HEK293 (cell line): ENCODE measurements around the gene RPL19.

Source experiments
- HOXA7 ChIP-seq: sonication (generic); formaldehyde crosslinking; IDR thresholded peaks from 2 replicates; pipeline ENCODE4 v1.8.1; 2022; ENCODE audit warnings: missing genetic modification reagents, borderline replicate concordance
- HOXD13 ChIP-seq: sonication (generic); formaldehyde crosslinking; IDR thresholded peaks from 2 replicates; pipeline ENCODE4 v1.8.0; 2022; ENCODE audit warnings: missing genetic modification reagents, borderline replicate concordance
- IKZF3 ChIP-seq: fragments of 450-650 bp; IDR thresholded peaks from 2 replicates; pipeline ENCODE4 v1.5.0; 2018; ENCODE audit warnings: missing biosample characterization, mild to moderate bottlenecking, missing genetic modification characterization, moderate library complexity
- MZF1 ChIP-seq: fragments of 450-650 bp; formaldehyde crosslinking; IDR thresholded peaks from 2 replicates; pipeline ENCODE4 v1.5.1; 2017; ENCODE audit warnings: missing biosample characterization, missing genetic modification characterization, borderline replicate concordance
- RBAK ChIP-seq: fragments of 450-650 bp; formaldehyde crosslinking; IDR thresholded peaks from 2 replicates; pipeline ENCODE4 v1.5.1; 2016; ENCODE audit warnings: missing biosample characterization, missing genetic modification characterization
- SALL2 ChIP-seq: fragments of 450-650 bp; formaldehyde crosslinking; IDR thresholded peaks from 2 replicates; pipeline ENCODE4 v1.5.0; 2017; ENCODE audit warnings: missing biosample characterization, mild to moderate bottlenecking, missing genetic modification characterization, borderline replicate concordance
- SCRT1 ChIP-seq: fragments of 450-650 bp; formaldehyde crosslinking; IDR thresholded peaks from 2 replicates; pipeline ENCODE4 v1.5.1; 2016; ENCODE audit warnings: missing biosample characterization, missing genetic modification characterization, borderline replicate concordance
- SETDB1 ChIP-seq: IDR thresholded peaks from one replicate; pipeline ENCODE4 v1.6.1; 2017; ENCODE audit warnings: mild to moderate bottlenecking, low read length, moderate library complexity, mixed read lengths; ENCODE audit not compliant: insufficient read length
- ZBTB17 ChIP-seq: fragments of 450-650 bp; formaldehyde crosslinking; IDR thresholded peaks from 2 replicates; pipeline ENCODE4 v1.5.1; 2016; ENCODE audit warnings: missing biosample characterization, missing genetic modification characterization
- ZBTB20 ChIP-seq: fragments of 450-650 bp; formaldehyde crosslinking; IDR thresholded peaks from 2 replicates; pipeline ENCODE4 v1.5.1; 2016; ENCODE audit warnings: missing biosample characterization, missing genetic modification characterization
- ZFP69B ChIP-seq: fragments of 450-650 bp; formaldehyde crosslinking; IDR thresholded peaks from 2 replicates; pipeline ENCODE4 v1.5.1; 2016; ENCODE audit warnings: missing biosample characterization, missing genetic modification characterization
- ZNF112 ChIP-seq: fragments of 450-650 bp; formaldehyde crosslinking; IDR thresholded peaks from 2 replicates; pipeline ENCODE4 v1.5.0; 2017; ENCODE audit warnings: missing biosample characterization, missing genetic modification characterization
- ZNF114 ChIP-seq: fragments of 450-650 bp; formaldehyde crosslinking; IDR thresholded peaks from 2 replicates; pipeline ENCODE4 v1.5.0; 2017; ENCODE audit warnings: missing biosample characterization, missing genetic modification characterization
- ZNF133 ChIP-seq: fragments of 450-650 bp; formaldehyde crosslinking; IDR thresholded peaks from 2 replicates; pipeline ENCODE4 v1.5.1; 2016; ENCODE audit warnings: missing biosample characterization, missing genetic modification characterization
- ZNF221 ChIP-seq: fragments of 450-650 bp; formaldehyde crosslinking; IDR thresholded peaks from 2 replicates; pipeline ENCODE4 v1.5.1; 2017; ENCODE audit warnings: missing biosample characterization, missing genetic modification characterization, borderline replicate concordance
- ZNF510 ChIP-seq: fragments of 450-650 bp; formaldehyde crosslinking; IDR thresholded peaks from 2 replicates; pipeline ENCODE4 v1.5.1; 2018; ENCODE audit warnings: mild to moderate bottlenecking, missing genetic modification characterization, missing biosample characterization; ENCODE audit not compliant: insufficient replicate concordance
- ZNF529 ChIP-seq: fragments of 450-650 bp; formaldehyde crosslinking; IDR thresholded peaks from 2 replicates; pipeline ENCODE4 v1.5.1; 2017; ENCODE audit warnings: missing genetic modification characterization, missing biosample characterization; ENCODE audit not compliant: insufficient replicate concordance
- ZNF548 ChIP-seq: fragments of 450-650 bp; formaldehyde crosslinking; IDR thresholded peaks from 2 replicates; pipeline ENCODE4 v1.5.1; 2016; ENCODE audit warnings: missing biosample characterization, missing genetic modification characterization
- ZNF558 ChIP-seq: fragments of 450-650 bp; formaldehyde crosslinking; IDR thresholded peaks from 2 replicates; pipeline ENCODE4 v1.5.1; 2016; ENCODE audit warnings: missing biosample characterization, missing genetic modification characterization
- ZNF654 ChIP-seq: fragments of 450-650 bp; formaldehyde crosslinking; IDR thresholded peaks from 2 replicates; pipeline ENCODE4 v1.5.1; 2016; ENCODE audit warnings: low read depth, missing biosample characterization, missing genetic modification characterization
- ZNF768 ChIP-seq: fragments of 450-650 bp; formaldehyde crosslinking; IDR thresholded peaks from 2 replicates; pipeline ENCODE4 v1.5.1; 2018; ENCODE audit warnings: missing biosample characterization, mild to moderate bottlenecking, missing genetic modification characterization
- ZNF792 ChIP-seq: fragments of 450-650 bp; formaldehyde crosslinking; IDR thresholded peaks from 2 replicates; pipeline ENCODE4 v1.5.1; 2016; ENCODE audit warnings: missing biosample characterization, missing genetic modification characterization
- ZSCAN16 ChIP-seq: fragments of 450-650 bp; formaldehyde crosslinking; IDR thresholded peaks from 2 replicates; pipeline ENCODE4 v1.5.1; 2016; ENCODE audit warnings: missing biosample characterization, missing genetic modification characterization
- TF ChIP-seq, protein P1 (sequence below): fragments of 450-650 bp; IDR thresholded peaks from 2 replicates; pipeline ENCODE4 v1.5.1; 2018; ENCODE audit warnings: missing biosample characterization, mild to moderate bottlenecking, missing genetic modification characterization
- TF ChIP-seq, protein P2 (sequence below): fragments of 450-650 bp; formaldehyde crosslinking; IDR thresholded peaks from 2 replicates; pipeline ENCODE4 v1.5.1; 2016; ENCODE audit warnings: missing biosample characterization, missing genetic modification characterization
- TF ChIP-seq, protein P3 (sequence below): fragments of 450-650 bp; formaldehyde crosslinking; IDR thresholded peaks from 2 replicates; pipeline ENCODE4 v1.5.1; 2016; ENCODE audit warnings: missing biosample characterization, missing genetic modification characterization, low read depth
- TF ChIP-seq, protein P4 (sequence below): fragments of 450-650 bp; formaldehyde crosslinking; IDR thresholded peaks from 2 replicates; pipeline ENCODE4 v1.5.1; 2016; ENCODE audit warnings: missing biosample characterization, missing genetic modification characterization
- TF ChIP-seq, protein P5 (sequence below): fragments of 450-650 bp; formaldehyde crosslinking; IDR thresholded peaks from 2 replicates; pipeline ENCODE4 v1.5.1; 2016; ENCODE audit warnings: missing biosample characterization, missing genetic modification characterization
- TF ChIP-seq, protein P6 (sequence below): fragments of 450-650 bp; formaldehyde crosslinking; IDR thresholded peaks from 2 replicates; pipeline ENCODE4 v1.5.1; 2017; ENCODE audit warnings: missing biosample characterization, missing genetic modification characterization

RPL19 gene

DNA sequence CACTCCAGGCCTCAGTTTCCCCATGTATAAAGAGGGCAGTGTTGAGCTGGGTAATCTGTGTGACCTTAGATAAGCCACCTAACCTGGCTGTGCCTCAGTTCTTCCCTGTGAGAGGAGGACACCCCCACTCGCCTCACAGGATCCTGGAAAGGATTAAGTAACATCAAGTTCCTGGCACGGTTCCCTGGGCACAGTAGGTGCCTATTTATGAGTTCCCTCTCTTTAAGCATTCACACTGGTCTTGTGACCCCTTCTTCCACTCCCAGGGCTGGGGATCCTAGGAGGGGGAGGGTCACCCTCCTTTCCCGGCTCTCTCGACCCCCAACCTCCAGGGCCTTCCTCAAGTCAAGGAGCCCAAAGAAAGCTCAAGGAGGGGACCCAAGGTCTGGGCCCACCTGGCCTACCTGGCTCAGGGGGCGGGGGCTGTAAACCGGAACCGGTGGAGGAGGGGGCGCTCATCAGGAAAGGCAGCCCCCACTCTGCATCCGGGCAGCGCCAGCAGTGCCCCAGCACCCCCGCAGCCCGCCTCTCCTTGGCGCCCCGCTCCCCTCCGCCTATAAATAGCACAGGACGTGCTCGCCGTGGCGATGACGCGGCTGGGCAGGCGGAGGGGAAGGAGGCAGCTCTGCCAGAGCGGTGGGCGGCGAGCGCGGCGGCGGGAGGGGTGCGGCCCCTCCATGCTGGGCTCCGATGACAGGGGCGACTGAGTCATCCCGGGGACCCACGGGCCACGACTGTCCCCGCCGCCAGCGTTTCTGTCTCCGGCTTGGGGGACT is 9.4 kb downstream of the RPL19 start (continued):
- TF ChIP-seq MZF1 (no peak), ZNF792 (tag by site-specific recombination) (no peak), HOXA7 (CRISPR knock-in tag) (no peak), ZNF510 (tag by site-specific recombination) (no peak), SETDB1 (no peak), ZFP69B (peak; percentile 76), ZNF768 (tag by site-specific recombination) (no peak), ZNF548 (tag by site-specific recombination) (no peak), ZBTB20 (no peak; the same call in 1 of the 2 replicates), ZNF558 (tag by site-specific recombination) (no peak), ZNF529 (tag by site-specific recombination) (no peak), SCRT1 (tag by site-specific recombination) (no peak), RBAK (no peak), IKZF3 (tag by site-specific recombination) (peak; percentile 53; the same call in 1 of the 2 replicates), ZSCAN16 (no peak), HOXD13 (no peak), ZNF654 (tag by site-specific recombination) (no peak), ZBTB17 (tag by site-specific recombination) (no peak), ZNF221 (no peak), ZNF114 (tag by site-specific recombination) (no peak), ZNF133 (tag by site-specific recombination) (no peak), SALL2 (tag by site-specific recombination) (no peak), ZNF112 (tag by site-specific recombination) (no peak)
- TF ChIP-seq, protein P1, sequence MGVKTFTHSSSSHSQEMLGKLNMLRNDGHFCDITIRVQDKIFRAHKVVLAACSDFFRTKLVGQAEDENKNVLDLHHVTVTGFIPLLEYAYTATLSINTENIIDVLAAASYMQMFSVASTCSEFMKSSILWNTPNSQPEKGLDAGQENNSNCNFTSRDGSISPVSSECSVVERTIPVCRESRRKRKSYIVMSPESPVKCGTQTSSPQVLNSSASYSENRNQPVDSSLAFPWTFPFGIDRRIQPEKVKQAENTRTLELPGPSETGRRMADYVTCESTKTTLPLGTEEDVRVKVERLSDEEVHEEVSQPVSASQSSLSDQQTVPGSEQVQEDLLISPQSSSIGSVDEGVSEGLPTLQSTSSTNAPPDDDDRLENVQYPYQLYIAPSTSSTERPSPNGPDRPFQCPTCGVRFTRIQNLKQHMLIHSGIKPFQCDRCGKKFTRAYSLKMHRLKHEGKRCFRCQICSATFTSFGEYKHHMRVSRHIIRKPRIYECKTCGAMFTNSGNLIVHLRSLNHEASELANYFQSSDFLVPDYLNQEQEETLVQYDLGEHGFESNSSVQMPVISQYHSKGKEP = no peak
- TF ChIP-seq, protein P2, sequence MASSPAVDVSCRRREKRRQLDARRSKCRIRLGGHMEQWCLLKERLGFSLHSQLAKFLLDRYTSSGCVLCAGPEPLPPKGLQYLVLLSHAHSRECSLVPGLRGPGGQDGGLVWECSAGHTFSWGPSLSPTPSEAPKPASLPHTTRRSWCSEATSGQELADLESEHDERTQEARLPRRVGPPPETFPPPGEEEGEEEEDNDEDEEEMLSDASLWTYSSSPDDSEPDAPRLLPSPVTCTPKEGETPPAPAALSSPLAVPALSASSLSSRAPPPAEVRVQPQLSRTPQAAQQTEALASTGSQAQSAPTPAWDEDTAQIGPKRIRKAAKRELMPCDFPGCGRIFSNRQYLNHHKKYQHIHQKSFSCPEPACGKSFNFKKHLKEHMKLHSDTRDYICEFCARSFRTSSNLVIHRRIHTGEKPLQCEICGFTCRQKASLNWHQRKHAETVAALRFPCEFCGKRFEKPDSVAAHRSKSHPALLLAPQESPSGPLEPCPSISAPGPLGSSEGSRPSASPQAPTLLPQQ = peak; percentile 32; the same call in 1 of the 2 replicates
- TF ChIP-seq, protein P3, sequence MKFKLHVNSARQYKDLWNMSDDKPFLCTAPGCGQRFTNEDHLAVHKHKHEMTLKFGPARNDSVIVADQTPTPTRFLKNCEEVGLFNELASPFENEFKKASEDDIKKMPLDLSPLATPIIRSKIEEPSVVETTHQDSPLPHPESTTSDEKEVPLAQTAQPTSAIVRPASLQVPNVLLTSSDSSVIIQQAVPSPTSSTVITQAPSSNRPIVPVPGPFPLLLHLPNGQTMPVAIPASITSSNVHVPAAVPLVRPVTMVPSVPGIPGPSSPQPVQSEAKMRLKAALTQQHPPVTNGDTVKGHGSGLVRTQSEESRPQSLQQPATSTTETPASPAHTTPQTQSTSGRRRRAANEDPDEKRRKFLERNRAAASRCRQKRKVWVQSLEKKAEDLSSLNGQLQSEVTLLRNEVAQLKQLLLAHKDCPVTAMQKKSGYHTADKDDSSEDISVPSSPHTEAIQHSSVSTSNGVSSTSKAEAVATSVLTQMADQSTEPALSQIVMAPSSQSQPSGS (tag by site-specific recombination) = no peak
- TF ChIP-seq, protein P4, sequence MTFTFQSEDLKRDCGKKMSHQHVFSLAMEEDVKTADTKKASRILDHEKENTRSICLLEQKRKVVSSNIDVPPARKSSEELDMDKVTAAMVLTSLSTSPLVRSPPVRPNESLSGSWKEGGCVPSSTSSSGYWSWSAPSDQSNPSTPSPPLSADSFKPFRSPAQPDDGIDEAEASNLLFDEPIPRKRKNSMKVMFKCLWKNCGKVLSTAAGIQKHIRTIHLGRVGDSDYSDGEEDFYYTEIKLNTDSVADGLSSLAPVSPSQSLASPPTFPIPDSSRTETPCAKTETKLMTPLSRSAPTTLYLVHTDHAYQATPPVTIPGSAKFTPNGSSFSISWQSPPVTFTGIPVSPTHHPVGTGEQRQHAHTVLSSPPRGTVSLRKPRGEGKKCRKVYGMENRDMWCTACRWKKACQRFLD (tag by site-specific recombination) = no peak
- TF ChIP-seq, protein P5, sequence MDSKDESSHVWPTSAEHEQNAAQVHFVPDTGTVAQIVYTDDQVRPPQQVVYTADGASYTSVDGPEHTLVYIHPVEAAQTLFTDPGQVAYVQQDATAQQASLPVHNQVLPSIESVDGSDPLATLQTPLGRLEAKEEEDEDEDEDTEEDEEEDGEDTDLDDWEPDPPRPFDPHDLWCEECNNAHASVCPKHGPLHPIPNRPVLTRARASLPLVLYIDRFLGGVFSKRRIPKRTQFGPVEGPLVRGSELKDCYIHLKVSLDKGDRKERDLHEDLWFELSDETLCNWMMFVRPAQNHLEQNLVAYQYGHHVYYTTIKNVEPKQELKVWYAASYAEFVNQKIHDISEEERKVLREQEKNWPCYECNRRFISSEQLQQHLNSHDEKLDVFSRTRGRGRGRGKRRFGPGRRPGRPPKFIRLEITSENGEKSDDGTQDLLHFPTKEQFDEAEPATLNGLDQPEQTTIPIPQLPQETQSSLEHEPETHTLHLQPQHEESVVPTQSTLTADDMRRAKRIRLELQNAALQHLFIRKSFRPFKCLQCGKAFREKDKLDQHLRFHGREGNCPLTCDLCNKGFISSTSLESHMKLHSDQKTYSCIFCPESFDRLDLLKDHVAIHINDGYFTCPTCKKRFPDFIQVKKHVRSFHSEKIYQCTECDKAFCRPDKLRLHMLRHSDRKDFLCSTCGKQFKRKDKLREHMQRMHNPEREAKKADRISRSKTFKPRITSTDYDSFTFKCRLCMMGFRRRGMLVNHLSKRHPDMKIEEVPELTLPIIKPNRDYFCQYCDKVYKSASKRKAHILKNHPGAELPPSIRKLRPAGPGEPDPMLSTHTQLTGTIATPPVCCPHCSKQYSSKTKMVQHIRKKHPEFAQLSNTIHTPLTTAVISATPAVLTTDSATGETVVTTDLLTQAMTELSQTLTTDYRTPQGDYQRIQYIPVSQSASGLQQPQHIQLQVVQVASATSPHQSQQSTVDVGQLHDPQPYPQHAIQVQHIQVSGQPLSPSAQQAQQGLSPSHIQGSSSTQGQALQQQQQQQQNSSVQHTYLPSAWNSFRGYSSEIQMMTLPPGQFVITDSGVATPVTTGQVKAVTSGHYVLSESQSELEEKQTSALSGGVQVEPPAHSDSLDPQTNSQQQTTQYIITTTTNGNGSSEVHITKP (tag by site-specific recombination) = no peak; the same call in none of the 2 replicates
- TF ChIP-seq, protein P6, sequence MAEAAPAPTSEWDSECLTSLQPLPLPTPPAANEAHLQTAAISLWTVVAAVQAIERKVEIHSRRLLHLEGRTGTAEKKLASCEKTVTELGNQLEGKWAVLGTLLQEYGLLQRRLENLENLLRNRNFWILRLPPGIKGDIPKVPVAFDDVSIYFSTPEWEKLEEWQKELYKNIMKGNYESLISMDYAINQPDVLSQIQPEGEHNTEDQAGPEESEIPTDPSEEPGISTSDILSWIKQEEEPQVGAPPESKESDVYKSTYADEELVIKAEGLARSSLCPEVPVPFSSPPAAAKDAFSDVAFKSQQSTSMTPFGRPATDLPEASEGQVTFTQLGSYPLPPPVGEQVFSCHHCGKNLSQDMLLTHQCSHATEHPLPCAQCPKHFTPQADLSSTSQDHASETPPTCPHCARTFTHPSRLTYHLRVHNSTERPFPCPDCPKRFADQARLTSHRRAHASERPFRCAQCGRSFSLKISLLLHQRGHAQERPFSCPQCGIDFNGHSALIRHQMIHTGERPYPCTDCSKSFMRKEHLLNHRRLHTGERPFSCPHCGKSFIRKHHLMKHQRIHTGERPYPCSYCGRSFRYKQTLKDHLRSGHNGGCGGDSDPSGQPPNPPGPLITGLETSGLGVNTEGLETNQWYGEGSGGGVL (tag by site-specific recombination) = peak; percentile 91
